H1 (cell line): ENCODE measurements around the gene CFAP298. TPM values are rescaled to one million over a fixed set of nuclear protein-coding genes. Genes with fewer than 3 reads are reported as not detected.

Experiments
- CTCF ChIA-PET: fragments of 300-600 bp; sonication (Branson Sonifier 250); formaldehyde crosslinking; loops from one replicate; lab custom pipeline; 2021; ENCODE audit not compliant: partially characterized antibody; lab: Charles Lee
- POLR2A ChIA-PET: fragments of 300-600 bp; sonication (Branson Sonifier 250); formaldehyde crosslinking; loops from one replicate; lab custom pipeline; 2021; ENCODE audit warnings: inconsistent platforms; ENCODE audit not compliant: partially characterized antibody; lab: Charles Lee
- DNase-seq, 2 experiments: peaks; one replicate each; pipeline versions ENCODE4 v3.0.0 to v3.0.0-alpha.2; 2010 to 2022; ENCODE audit warnings: low spot score in 2 of 2, low read depth in 1 of 2, mixed read lengths in 1 of 2
- FAIRE-seq: peaks from 2 replicates; lab custom pipeline; 2011; peaks lifted over from hg19 to GRCh38; lab: Jason Lieb, UNC
- H2AFZ ChIP-seq: 2 replicates; pipeline ENCODE4 v1.8.1; 2012; ENCODE audit warnings: low read length, inconsistent platforms
- H2AK5ac ChIP-seq: 2 replicates; pipeline ENCODE4 v1.6.1; 2013; ENCODE audit warnings: low read depth, low read length
- H2BK120ac ChIP-seq: replicated peaks from 2 replicates; pipeline ENCODE3; 2013; ENCODE audit warnings: low read depth, low read length, inconsistent platforms
- H2BK12ac ChIP-seq: 2 replicates; pipeline ENCODE4 v1.6.1; 2013; ENCODE audit warnings: low read depth, low read length
- H2BK15ac ChIP-seq: 2 replicates; pipeline ENCODE4 v1.6.1; 2013; ENCODE audit warnings: low read length
- H2BK20ac ChIP-seq: 2 replicates; pipeline ENCODE4 v1.6.1; 2013; ENCODE audit warnings: low read length
- H2BK5ac ChIP-seq: 2 replicates; pipeline ENCODE4 v1.6.1; 2013; ENCODE audit warnings: low read depth, low read length
- H3K14ac ChIP-seq: 2 replicates; pipeline ENCODE4 v1.6.1; 2013; ENCODE audit warnings: inconsistent platforms; ENCODE audit not compliant: insufficient read length
- H3K18ac ChIP-seq: 2 replicates; pipeline ENCODE4 v1.6.1; 2013; ENCODE audit warnings: low read length; ENCODE audit errors: extremely low read depth
- H3K23ac ChIP-seq: 2 replicates; pipeline ENCODE4 v1.6.1; 2013; ENCODE audit warnings: inconsistent platforms; ENCODE audit not compliant: insufficient read length
- H3K23me2 ChIP-seq: 2 replicates; pipeline ENCODE4 v1.6.1; 2013; ENCODE audit warnings: low read depth, low read length
- H3K27ac ChIP-seq: 2 replicates; pipeline ENCODE4 v1.6.1; 2011; ENCODE audit warnings: low read depth, low read length, inconsistent platforms
- H3K27me3 ChIP-seq, 4 experiments: replicated peaks in 1 of 4; 1 replicate in 1 of 4; 2 replicates in 3 of 4; pipeline versions ENCODE4 v1.6.1 to v1.8.1; 2011 to 2013; ENCODE audit warnings: low read length in 3 of 4, mild to moderate bottlenecking in 3 of 4, inconsistent platforms in 2 of 4, mixed read lengths in 2 of 4, moderate library complexity in 1 of 4; ENCODE audit not compliant: control insufficient read depth in 3 of 4, insufficient read depth in 3 of 4; ENCODE audit errors: extremely low read depth in 1 of 4
- H3K36me3 ChIP-seq, 4 experiments: 2 replicates each; pipeline versions ENCODE4 v1.6.1 to v1.8.1; 2011 to 2013; ENCODE audit warnings: mild to moderate bottlenecking in 4 of 4, low read length in 3 of 4, moderate library complexity in 2 of 4, control low read depth in 1 of 4, inconsistent platforms in 1 of 4; ENCODE audit not compliant: insufficient read depth in 4 of 4, control insufficient read depth in 2 of 4
- H3K4ac ChIP-seq: replicated peaks from 2 replicates; pipeline ENCODE3; 2013; ENCODE audit warnings: low read length, low read depth, mixed read lengths, inconsistent platforms; ENCODE audit not compliant: insufficient read length
- H3K4me1 ChIP-seq, 4 experiments: replicated peaks in 1 of 4; 1 replicate in 1 of 4; 2 replicates in 3 of 4; pipeline versions ENCODE4 v1.6.1 to v1.8.1; 2011 to 2013; ENCODE audit warnings: low read length in 3 of 4, inconsistent platforms in 2 of 4, mixed read lengths in 1 of 4; ENCODE audit not compliant: insufficient read depth in 4 of 4, control insufficient read depth in 3 of 4
- H3K4me2 ChIP-seq, 2 experiments: 2 replicates each; pipeline versions ENCODE4 v1.6.1 to v1.8.1; 2011 to 2013; ENCODE audit warnings: low read depth in 2 of 2, low read length in 2 of 2, control low read depth in 1 of 2, inconsistent platforms in 1 of 2, mild to moderate bottlenecking in 1 of 2; ENCODE audit not compliant: insufficient read depth in 1 of 2
- H3K4me3 ChIP-seq, 4 experiments: fragments of 200-600, 300-600 bp in 1 of 4; sonication (generic), shearing (Covaris generic), sonication (Bioruptor Twin) in 1 of 4; 2 replicates each; pipeline versions ENCODE4 v1.5.1 to v1.8.1; 2011 to 2016; ENCODE audit warnings: low read length in 4 of 4, low read depth in 3 of 4, control low read depth in 2 of 4, inconsistent platforms in 2 of 4, mild to moderate bottlenecking in 2 of 4, mixed read lengths in 1 of 4, moderate library complexity in 1 of 4; ENCODE audit not compliant: insufficient read depth in 2 of 4; ENCODE audit errors: extremely low read depth in 1 of 4
- H3K56ac ChIP-seq: replicated peaks from 2 replicates; pipeline ENCODE3; 2013; ENCODE audit warnings: low read depth, mild to moderate bottlenecking, mixed read lengths, low read length, inconsistent platforms; ENCODE audit not compliant: insufficient read length
- H3K79me1 ChIP-seq: 2 replicates; pipeline ENCODE4 v1.6.1; 2013; ENCODE audit warnings: low read depth, low read length, control low read depth
- H3K79me2 ChIP-seq, 2 experiments: 2 replicates each; pipeline versions ENCODE4 v1.6.1 to v1.8.1; 2012 to 2013; ENCODE audit warnings: low read length in 2 of 2, mild to moderate bottlenecking in 2 of 2, inconsistent platforms in 1 of 2; ENCODE audit not compliant: insufficient read depth in 2 of 2, control insufficient read depth in 1 of 2
- H3K9ac ChIP-seq, 4 experiments: replicated peaks in 1 of 4; 1 replicate in 1 of 4; 2 replicates in 3 of 4; pipeline versions ENCODE4 v1.6.1 to v1.8.1; 2011 to 2013; ENCODE audit warnings: low read depth in 3 of 4, low read length in 3 of 4, control low read depth in 2 of 4, mild to moderate bottlenecking in 2 of 4, moderate library complexity in 2 of 4, inconsistent platforms in 1 of 4; ENCODE audit errors: extremely low read depth in 1 of 4
- H3K9me3 ChIP-seq, 2 experiments: 2 replicates each; pipeline versions ENCODE4 v1.6.1 to v1.8.1; 2012 to 2013; ENCODE audit warnings: mild to moderate bottlenecking in 2 of 2, moderate library complexity in 2 of 2, control low read depth in 1 of 2, inconsistent platforms in 1 of 2, low read depth in 1 of 2, low read length in 1 of 2, mixed read lengths in 1 of 2; ENCODE audit not compliant: insufficient read depth in 2 of 2
- H4K20me1 ChIP-seq, 2 experiments: replicated peaks in 1 of 2; 2 replicates each; pipeline versions ENCODE3 to v1.8.1; 2011 to 2013; ENCODE audit warnings: inconsistent platforms in 2 of 2, low read length in 2 of 2, mild to moderate bottlenecking in 1 of 2; ENCODE audit not compliant: insufficient read depth in 2 of 2, control insufficient read depth in 1 of 2
- H4K5ac ChIP-seq: 2 replicates; pipeline ENCODE4 v1.6.1; 2013; ENCODE audit warnings: low read length, low read depth, mixed read lengths, inconsistent platforms; ENCODE audit not compliant: insufficient read length
- H4K8ac ChIP-seq: 2 replicates; pipeline ENCODE4 v1.8.0; 2013; ENCODE audit warnings: mild to moderate bottlenecking, moderate library complexity, low read length, inconsistent platforms; ENCODE audit not compliant: insufficient read depth; ENCODE audit errors: extremely low read depth
- H4K91ac ChIP-seq: replicated peaks from 2 replicates; pipeline ENCODE3; 2013; ENCODE audit warnings: low read length, mixed read lengths, inconsistent platforms; ENCODE audit not compliant: insufficient read length
- BRCA1 ChIP-seq: IDR thresholded peaks from 2 replicates; pipeline ENCODE4 v1.6.1; 2012; ENCODE audit warnings: low read depth, low read length, improper control_type of control experiment
- EZH2 ChIP-seq: fragments of 200-600 bp; sonication (generic); IDR thresholded peaks from 2 replicates; pipeline ENCODE4 v1.7.1; 2012; ENCODE audit warnings: low read depth, mild to moderate bottlenecking, moderate library complexity, low read length, inconsistent platforms; ENCODE audit not compliant: severe bottlenecking
- PHF8 ChIP-seq: fragments of 200-600 bp; sonication (generic); conservative IDR thresholded peaks from 2 replicates; pipeline ENCODE4 v1.7.1; 2012; ENCODE audit warnings: low read depth, mild to moderate bottlenecking, inconsistent platforms, low read length, moderate library complexity
- TEAD4 ChIP-seq: IDR thresholded peaks from 2 replicates; pipeline ENCODE4 v1.6.1; 2012; ENCODE audit warnings: low read depth, low read length, inconsistent platforms, mixed read lengths
- YY1 ChIP-seq: IDR thresholded peaks from 2 replicates; pipeline ENCODE4 v1.6.1; 2011; ENCODE audit warnings: low read depth, mild to moderate bottlenecking, low read length
- WGBS, 2 experiments: shearing (Covaris generic) in 1 of 2; methylation state at CpG; one replicate each; pipeline versions ENCODE4 v1.1.6 to v1.1.7; 2013 to 2015; ENCODE audit warnings: low lambda C conversion rate in 2 of 2, mixed read lengths in 2 of 2, inconsistent platforms in 1 of 2, low coverage in 1 of 2, missing lambda C conversion rate in 1 of 2; ENCODE audit not compliant: insufficient replicate concordance in 2 of 2, insufficient coverage in 1 of 2, insufficient read length in 1 of 2; ENCODE audit errors: extremely low coverage in 1 of 2, missing lambda C conversion rate in 1 of 2; 5-methylcytosine and 5-hydroxymethylcytosine counted together
- polyA plus RNA-seq, 7 experiments: library from polyadenylated mRNA; depleted of rRNA in 3 of 7; stranded (reverse) in 5 of 7; unstranded in 2 of 7; fragments of >200 nt in 5 of 7; fragments of 200-250 nt in 2 of 7; gene quantifications; 1 replicate in 5 of 7; 2 replicates in 1 of 7; 4 replicates in 1 of 7; pipeline versions ENCODE4 v1.2.1 to v1.2.3, GENCODE V29; 2011 to 2013; ENCODE audit warnings: missing spikeins in 2 of 7, mixed read lengths in 2 of 7
- total RNA-seq: library from RNA; stranded (reverse); fragmentation: NEBNext Ultra II Directional; extraction: Animal tissue kit (Norgen Biotek cat#: 25700); gene quantifications from 2 replicates; pipeline ENCODE4 v1.2.1, GENCODE V29; 2021

Gene CFAP298
- total and polyA plus RNA-seq, 2 of the 8 experiments (the other 6 are each of a cell fraction or from before 2014, with no cell fraction given): 43.0 to 68.1 TPM

DNA sequence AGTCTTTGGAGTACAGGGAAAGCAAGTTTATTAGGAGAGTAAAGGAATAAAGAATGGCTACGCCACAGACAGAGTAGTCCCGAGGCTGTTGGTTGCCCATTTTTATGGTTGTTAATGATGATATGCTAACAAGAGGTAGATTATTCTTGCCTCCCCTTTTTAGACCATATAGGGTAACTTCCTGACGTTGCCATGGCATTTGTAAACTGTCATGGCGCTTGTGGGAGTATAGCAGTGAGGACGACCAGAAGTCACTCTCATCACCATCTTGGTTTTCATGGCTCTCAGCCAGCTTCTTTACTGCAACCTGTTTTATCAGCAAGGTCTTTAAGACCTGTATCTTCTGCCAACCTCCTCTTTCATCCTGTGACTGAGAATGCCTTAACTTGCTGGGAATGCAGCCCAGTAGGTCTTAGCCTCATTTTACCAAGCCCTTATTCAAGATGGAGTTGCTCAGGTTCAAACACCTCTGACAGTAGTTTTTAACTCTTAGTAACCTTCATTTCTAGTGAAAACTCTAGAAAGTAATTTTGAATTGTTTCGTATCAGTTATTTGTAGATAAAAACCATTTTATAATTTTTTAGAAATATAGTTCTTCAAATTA, 53.1 kb downstream of the CFAP298 start:
- Histone ChIP-seq H3K4me3 (no peak overlapping the region), H3K79me2 (no peaks in the 10 kb centered on the region), H2AK5ac (0 out of 2 replicates have a peak overlapping the region, but pooled peaks have one; percentile 44), H2BK120ac (peak overlapping the region; percentile 64), H3K9ac (no peak overlapping the region), H3K14ac (no peak overlapping the region), H3K36me3 (no peaks in the 10 kb centered on the region), H3K27ac (no peak overlapping the region), H4K8ac (no peak overlapping the region), H3K23ac (no peak overlapping the region), H3K27me3 (no peaks in the 10 kb centered on the region), H2AFZ (no peak overlapping the region), H4K5ac (no peak overlapping the region), H3K4me1 (peaks cover 4 to 13% (median 8%) of the 10 kb centered on the region in 4 experiments; a peak in 5 of 7 replicates), H3K18ac (no peak overlapping the region), H3K9me3 (no peaks in the 10 kb centered on the region), H3K4ac (no peak overlapping the region), H4K91ac (no peak overlapping the region), H4K20me1 (no peaks in the 10 kb centered on the region), H3K56ac (no peak overlapping the region), H2BK20ac (peak overlapping the region; percentile 64; the same call in 1 of the 2 replicates), H2BK15ac (no peak overlapping the region), H2BK12ac (peak overlapping the region; percentile 50; the same call in 1 of the 2 replicates), H3K23me2 (no peaks in the 10 kb centered on the region), H3K4me2 (no peak overlapping the region), H3K79me1 (no peaks in the 10 kb centered on the region), H2BK5ac (no peak overlapping the region)
- WGBS, 2 experiments: 92% methylated on average over 6 of the region's 6 CpGs; no CpG with 5 or more reads in 1 of the 2 experiments
- DNase-seq (no peak), FAIRE-seq (no peak)
- TF ChIP-seq BRCA1 (no peak), EZH2 (no peak), YY1 (peak; percentile 45; the same call in 1 of the 2 replicates), PHF8 (no peak), TEAD4 (no peak)
- POLR2A ChIA-PET: no interaction called here
- CTCF ChIA-PET: interaction anchor here (0.7 to 2.5 kb wide), 3 partner anchors 12 to 153 kb away, joined by 3 to 5 read pairs (median 5); no protein-coding TSS in a partner anchor
